OCI-LY1 (cell line): ENCODE results near the gene FUNDC2.
A peak's percentile ranks its signal among the peaks of the same experiment; 100 is the strongest.

Source experiments
- H2AFZ ChIP-seq: fragments of 200-600 bp; sonication (generic), shearing (Covaris generic); 2 replicates; pipeline ENCODE4 v1.6.0; 2014; ENCODE audit warnings: antibody characterized with exemption, mild to moderate bottlenecking, low read length
- H3F3A ChIP-seq: fragments of 200-600 bp; sonication (generic), shearing (Covaris generic); 2 replicates; pipeline ENCODE4 v1.6.0; 2014; ENCODE audit warnings: mild to moderate bottlenecking, antibody characterized with exemption, low read length, moderate library complexity; ENCODE audit not compliant: insufficient read depth
- H3K27ac ChIP-seq: fragments of 200-600 bp; sonication (generic); 2 replicates; pipeline ENCODE4 v1.5.1; 2014; ENCODE audit warnings: low read length, mixed run types, mild to moderate bottlenecking, low read depth; ENCODE audit not compliant: poor library complexity, severe bottlenecking
- H3K27me3 ChIP-seq: fragments of 200-600 bp; sonication (generic); 2 replicates; pipeline ENCODE4 v1.6.0; 2014; ENCODE audit warnings: antibody characterized with exemption, mild to moderate bottlenecking, low read length, moderate library complexity; ENCODE audit not compliant: insufficient read depth
- H3K36me3 ChIP-seq: fragments of 200-600 bp; sonication (generic); 2 replicates; pipeline ENCODE4 v1.6.1; 2014; ENCODE audit warnings: mild to moderate bottlenecking, antibody characterized with exemption, low read length, moderate library complexity, mixed read lengths; ENCODE audit not compliant: insufficient read depth
- H3K4me1 ChIP-seq: fragments of 200-600 bp; sonication (generic); 2 replicates; pipeline ENCODE4 v1.5.1; 2014; ENCODE audit warnings: mild to moderate bottlenecking, low read length, moderate library complexity; ENCODE audit not compliant: insufficient read depth, severe bottlenecking
- H3K4me2 ChIP-seq: fragments of 200-600 bp; sonication (generic), shearing (Covaris generic); 2 replicates; pipeline ENCODE4 v1.6.1; 2014; ENCODE audit warnings: low read length
- H3K4me3 ChIP-seq: fragments of 200-600 bp; sonication (generic); 2 replicates; pipeline ENCODE4 v1.5.1; 2014; ENCODE audit warnings: low read length, low read depth, mild to moderate bottlenecking, mixed read lengths; ENCODE audit not compliant: poor library complexity, severe bottlenecking
- H3K79me2 ChIP-seq: fragments of 200-600 bp; shearing (Covaris generic); 2 replicates; pipeline ENCODE4 v1.6.1; 2016; ENCODE audit warnings: mixed run types, low read length, mixed read lengths; ENCODE audit not compliant: insufficient read depth
- H3K9ac ChIP-seq: fragments of 200-600 bp; sonication (generic), shearing (Covaris generic); 2 replicates; pipeline ENCODE4 v1.6.1; 2014; ENCODE audit warnings: mild to moderate bottlenecking, low read length, mixed read lengths
- H3K9me2 ChIP-seq: fragments of 200-600 bp; sonication (generic), shearing (Covaris generic); 2 replicates; pipeline ENCODE4 v1.6.1; 2014; ENCODE audit warnings: low read depth, mild to moderate bottlenecking, low read length, mixed read lengths
- H3K9me3 ChIP-seq: fragments of 200-600 bp; shearing (Covaris generic); 2 replicates; pipeline ENCODE4 v1.6.1; 2014; ENCODE audit warnings: low read length, mixed read lengths
- H4K20me1 ChIP-seq: fragments of 200-600 bp; sonication (generic), shearing (Covaris generic); 2 replicates; pipeline ENCODE4 v1.6.0; 2016; ENCODE audit warnings: mild to moderate bottlenecking, low read length; ENCODE audit not compliant: insufficient read depth
- EZH2 ChIP-seq: fragments of 200-600 bp; sonication (generic), shearing (Covaris generic); IDR thresholded peaks from 2 replicates; pipeline ENCODE4 v1.8.0; 2017; ENCODE audit warnings: borderline replicate concordance, mixed run types, mild to moderate bottlenecking, antibody characterized with exemption, low read length, moderate library complexity, mixed read lengths
- TF ChIP-seq, protein P1 (sequence below): fragments of 200-600 bp; sonication (generic), shearing (Covaris generic); IDR thresholded peaks from 2 replicates; pipeline ENCODE4 v1.5.1; 2017; ENCODE audit warnings: mild to moderate bottlenecking, antibody characterized with exemption, low read length, moderate library complexity, mixed read lengths

Gene FUNDC2

DNA sequence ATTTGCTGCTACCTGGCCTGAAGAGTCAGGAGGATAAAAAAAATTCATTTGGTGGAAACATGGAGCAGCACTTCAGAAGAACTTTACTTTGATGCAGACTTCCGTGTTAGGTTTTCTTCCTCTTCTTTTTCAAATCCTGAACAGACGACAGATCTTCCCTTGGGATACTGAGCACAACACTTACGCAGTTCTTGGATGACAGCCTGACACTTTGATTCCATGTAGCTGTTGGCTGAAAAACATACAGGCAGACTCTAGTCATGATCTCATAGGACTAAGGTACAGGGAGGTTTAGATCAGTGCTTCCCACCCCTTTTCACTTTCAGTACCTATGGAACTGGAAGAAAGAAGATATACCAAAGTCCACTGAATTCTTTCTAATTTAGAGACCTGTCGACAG is 35.1 kb downstream of the FUNDC2 start:
- Histone ChIP-seq H3K4me3 (no peak overlapping the region), H3K4me1 (peaks cover 10% of the 10 kb centered on the region), H3K27me3 (no peaks in the 10 kb centered on the region), H3K36me3 (peaks cover 32% of the 10 kb centered on the region), H3K9ac (no peak overlapping the region), H2AFZ (no peak overlapping the region), H4K20me1 (no peaks in the 10 kb centered on the region), H3F3A (no peaks in the 10 kb centered on the region), H3K4me2 (no peak overlapping the region), H3K79me2 (no peaks in the 10 kb centered on the region), H3K9me2 (no peaks in the 10 kb centered on the region), H3K27ac (no peak overlapping the region), H3K9me3 (no peaks in the 10 kb centered on the region)
- TF ChIP-seq EZH2 = no peak
- TF ChIP-seq, protein P1, sequence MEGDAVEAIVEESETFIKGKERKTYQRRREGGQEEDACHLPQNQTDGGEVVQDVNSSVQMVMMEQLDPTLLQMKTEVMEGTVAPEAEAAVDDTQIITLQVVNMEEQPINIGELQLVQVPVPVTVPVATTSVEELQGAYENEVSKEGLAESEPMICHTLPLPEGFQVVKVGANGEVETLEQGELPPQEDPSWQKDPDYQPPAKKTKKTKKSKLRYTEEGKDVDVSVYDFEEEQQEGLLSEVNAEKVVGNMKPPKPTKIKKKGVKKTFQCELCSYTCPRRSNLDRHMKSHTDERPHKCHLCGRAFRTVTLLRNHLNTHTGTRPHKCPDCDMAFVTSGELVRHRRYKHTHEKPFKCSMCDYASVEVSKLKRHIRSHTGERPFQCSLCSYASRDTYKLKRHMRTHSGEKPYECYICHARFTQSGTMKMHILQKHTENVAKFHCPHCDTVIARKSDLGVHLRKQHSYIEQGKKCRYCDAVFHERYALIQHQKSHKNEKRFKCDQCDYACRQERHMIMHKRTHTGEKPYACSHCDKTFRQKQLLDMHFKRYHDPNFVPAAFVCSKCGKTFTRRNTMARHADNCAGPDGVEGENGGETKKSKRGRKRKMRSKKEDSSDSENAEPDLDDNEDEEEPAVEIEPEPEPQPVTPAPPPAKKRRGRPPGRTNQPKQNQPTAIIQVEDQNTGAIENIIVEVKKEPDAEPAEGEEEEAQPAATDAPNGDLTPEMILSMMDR = no peak

DNA sequence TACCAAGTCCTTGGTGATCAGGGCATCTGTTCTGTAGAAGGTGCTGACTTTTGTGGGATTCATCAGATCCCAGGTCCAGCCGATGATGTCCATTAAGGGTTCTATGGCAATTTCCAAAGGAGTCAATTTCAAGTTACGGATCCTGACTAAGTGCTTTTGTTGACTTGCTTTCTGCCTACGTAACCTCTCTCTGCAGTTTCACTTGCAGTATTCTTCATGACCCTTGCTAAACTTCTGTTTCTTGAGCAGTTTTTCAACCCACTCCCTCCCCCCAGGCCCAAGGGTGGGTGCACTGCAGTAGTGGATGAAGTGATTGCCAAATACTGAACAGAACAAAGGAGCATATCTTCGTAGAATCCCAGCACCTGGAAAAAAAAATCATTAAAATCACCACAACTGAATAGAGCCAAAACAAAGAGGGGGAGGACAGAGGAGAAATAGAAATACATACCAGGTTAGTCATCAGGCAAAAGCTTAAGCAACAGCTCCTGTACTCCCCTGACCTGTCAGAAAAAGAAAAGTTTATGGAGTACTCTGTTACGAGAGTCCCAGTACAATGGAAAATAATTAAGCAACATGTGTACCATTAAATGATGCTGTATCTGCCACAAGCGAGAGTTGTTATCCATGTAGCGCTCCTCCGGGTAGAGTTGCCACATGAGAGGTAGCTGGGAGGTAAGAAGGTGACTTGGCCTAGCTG is 38.5 kb downstream of the FUNDC2 start:
- H3K4me1 ChIP-seq = peaks cover 21% of the 10 kb centered on the region
- H3K36me3 ChIP-seq = peaks cover 25% of the 10 kb centered on the region
- no peak overlapping the region for H3K9ac ChIP-seq
- no peak overlapping the region for H2AFZ ChIP-seq
- no peaks in the 10 kb centered on the region for H3F3A ChIP-seq
- H3K9me3 ChIP-seq = no peaks in the 10 kb centered on the region
- H3K9me2 ChIP-seq = no peaks in the 10 kb centered on the region
- no peaks in the 10 kb centered on the region for H4K20me1 ChIP-seq
- H3K4me2 ChIP-seq = no peak overlapping the region
- peaks cover 18% of the 10 kb centered on the region for H3K79me2 ChIP-seq
- H3K27me3 ChIP-seq = no peaks in the 10 kb centered on the region
- TF ChIP-seq, protein P1 = no peak
- no peak for TF ChIP-seq EZH2
- H3K27ac ChIP-seq = no peak overlapping the region
- H3K4me3 ChIP-seq = no peak overlapping the region

DNA sequence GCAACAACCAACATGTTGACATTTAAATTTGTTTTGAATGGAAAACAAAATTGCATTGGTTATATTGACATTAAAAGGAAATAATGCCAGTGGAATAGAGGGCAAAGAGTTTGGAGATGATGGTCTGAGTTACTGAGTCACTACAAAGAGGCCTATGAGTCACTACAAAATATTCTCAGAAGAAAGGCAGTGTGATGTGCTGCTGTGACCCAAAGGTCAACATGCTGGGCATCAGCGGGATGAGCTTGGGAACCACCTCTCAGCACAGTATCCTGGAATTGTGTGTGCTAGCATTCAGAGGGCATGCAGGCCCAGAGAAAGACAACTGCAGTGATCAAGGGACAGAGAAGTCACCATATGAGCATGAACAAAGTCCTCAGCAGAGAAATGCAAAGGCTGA is 41.5 kb downstream of the FUNDC2 start:
- peaks cover 31% of the 10 kb centered on the region for H3K4me1 ChIP-seq
- H3K27ac ChIP-seq = no peak overlapping the region
- peaks cover 13% of the 10 kb centered on the region; the same call in 1 of the 2 replicates for H3K36me3 ChIP-seq
- H3K9ac ChIP-seq = no peak overlapping the region; the same call in 1 of the 2 replicates
- peak overlapping the region; percentile 92 for H3K4me2 ChIP-seq
- no peaks in the 10 kb centered on the region for H3F3A ChIP-seq
- no peaks in the 10 kb centered on the region for H3K27me3 ChIP-seq
- no peak overlapping the region for H2AFZ ChIP-seq
- no peaks in the 10 kb centered on the region for H3K9me3 ChIP-seq
- H4K20me1 ChIP-seq = no peaks in the 10 kb centered on the region
- peaks cover 32% of the 10 kb centered on the region for H3K79me2 ChIP-seq
- H3K9me2 ChIP-seq = no peaks in the 10 kb centered on the region
- peak overlapping the region; percentile 92 for H3K4me3 ChIP-seq
- TF ChIP-seq, protein P1 = no peak
- TF ChIP-seq EZH2 = no peak
